ENCODE measurements around the gene DNM1.

The DNM1 gene

GRCh38 chr9:128203024-128203706 is at the start of gene DNM1:
TSS of gene DNM1 (plus strand) at chr9:128203379. CDS start at chr9:128203471, 92 bp downstream.
- peak; percentile 49 to 80 for DNase-seq

GRCh38 chr9:128153947-128154695 is 49.1 kb upstream of the DNM1 start:
- no peak for DNase-seq

GRCh38 chr9:128155736-128156500 is 47.3 kb upstream of the DNM1 start:
- no peak for DNase-seq

- no peak for DNase-seq
Measured at GRCh38 chr9:128159522-128159783, 43.7 kb upstream of the DNM1 start.

- peak; percentile 94 to 96 for DNase-seq
Measured at GRCh38 chr9:128159784-128160602, 43.2 kb upstream of the DNM1 start, which contains the start of gene BBLN. TSS of gene BBLN (plus strand) at chr9:128160265. CDS start at chr9:128160408, 143 bp downstream.

- peak; percentile 21 to 54 for DNase-seq
Measured at GRCh38 chr9:128160603-128160987, 42.6 kb upstream of the DNM1 start.

GRCh38 chr9:128161215-128161902 is 41.8 kb upstream of the DNM1 start:
- DNase-seq = no peak

GRCh38 chr9:128162215-128163026 is 40.8 kb upstream of the DNM1 start:
- DNase-seq = no peak

GRCh38 chr9:128163027-128163515 is 40.1 kb upstream of the DNM1 start:
- no peak for DNase-seq

- DNase-seq = no peak
Measured at GRCh38 chr9:128163523-128164306, 39.5 kb upstream of the DNM1 start.

GRCh38 chr9:128164307-128164885 is 38.8 kb upstream of the DNM1 start:
- no peak for DNase-seq

- DNase-seq = no peak
Measured at GRCh38 chr9:128166169-128166568, 37.0 kb upstream of the DNM1 start.

- DNase-seq = no peak
Measured at GRCh38 chr9:128167209-128167608, 36.0 kb upstream of the DNM1 start.

- DNase-seq = no peak
Measured at GRCh38 chr9:128168731-128169308, 34.4 kb upstream of the DNM1 start.

- DNase-seq = peak; percentile 66 to 77
Measured at GRCh38 chr9:128169492-128169891, 33.7 kb upstream of the DNM1 start.

GRCh38 chr9:128169925-128170324 is 33.3 kb upstream of the DNM1 start:
- peak; percentile 95 to 98 for DNase-seq

- DNase-seq = no peak
Measured at GRCh38 chr9:128174062-128174461, 29.1 kb upstream of the DNM1 start.

- no peak for DNase-seq
Measured at GRCh38 chr9:128175102-128175563, 28.0 kb upstream of the DNM1 start.

GRCh38 chr9:128175726-128176125 is 27.5 kb upstream of the DNM1 start:
- DNase-seq = no peak

All from NCI-H524 (cell line).